ENCODE measurements around the gene FNDC3B. TPM values are rescaled to one million over a fixed set of nuclear protein-coding genes. Genes with fewer than 3 reads are reported as not detected.
"Not testable (repeated sequence)": the region's sequence is repeated elsewhere in the genome, so short reads cannot be mapped to it uniquely, and the experiment has no call there.

The FNDC3B gene
- total and polyA plus RNA-seq, 4 donors: 13.3 to 175 (median 100) TPM

GRCh38 chr3:172367205-172368105 is 328.1 kb downstream of the FNDC3B start:
- peaks cover 13 to 21% (median 17%) of the 10 kb centered on the region in 4 donors for H3K36me3 ChIP-seq (ENCODE audit: control insufficient read depth in 4 of 4, insufficient read depth in 4 of 4, low read length in 4 of 4)

GRCh38 chr3:172368556-172368955 is 329.2 kb downstream of the FNDC3B start:
- not testable (repeated sequence) for H3K4me3 ChIP-seq; ATAC-seq (ENCODE audit: insufficient read depth, low FRiP score); H3K27me3 ChIP-seq (ENCODE audit: control insufficient read depth in 3 of 3, insufficient read depth in 3 of 3, low read length in 2 of 3); H3K9ac ChIP-seq (ENCODE audit: insufficient read depth in 1 of 2, low read length in 2 of 2); H3K27ac ChIP-seq (ENCODE audit: low read depth in 1 of 2, low read length in 1 of 2); H3K9me3 ChIP-seq (ENCODE audit: control insufficient read depth in 4 of 4, insufficient read depth in 3 of 4, low read length in 3 of 4); DNase-seq
- WGBS, 2 donors: 97 to 98% methylated on average over 5 of the region's 5 CpGs
- Histone ChIP-seq H3K4me1 (ENCODE audit: control insufficient read depth in 5 of 5, insufficient read depth in 5 of 5, low read length in 5 of 5) (peaks cover 0 to 12% (median 3%) of the 10 kb centered on the region in 5 donors), H3K36me3 (ENCODE audit: control insufficient read depth in 4 of 4, insufficient read depth in 4 of 4, low read length in 4 of 4) (peaks cover 8 to 22% (median 15%) of the 10 kb centered on the region in 4 donors)

More at GRCh38 chr3:172367205-172368105, 328.1 kb downstream of the FNDC3B start:
- WGBS, 2 donors: 82 to 84% methylated on average over 9 of the region's 9 CpGs
- Histone ChIP-seq H3K4me3 (no peak overlapping the region), H3K9me3 (ENCODE audit: control insufficient read depth in 4 of 4, insufficient read depth in 3 of 4, low read length in 3 of 4) (no peaks in the 10 kb centered on the region), H3K27ac (ENCODE audit: low read depth in 1 of 2, low read length in 1 of 2) (no peak overlapping the region), H3K27me3 (ENCODE audit: control insufficient read depth in 3 of 3, insufficient read depth in 3 of 3, low read length in 2 of 3) (no peaks in the 10 kb centered on the region), H3K4me1 (ENCODE audit: control insufficient read depth in 5 of 5, insufficient read depth in 5 of 5, low read length in 5 of 5) (peaks cover 0 to 12% (median 3%) of the 10 kb centered on the region in 5 donors), H3K9ac (ENCODE audit: insufficient read depth in 1 of 2, low read length in 2 of 2) (no peak overlapping the region)
- no peak for ATAC-seq (ENCODE audit: insufficient read depth, low FRiP score)
- DNase-seq: no peak
- no peak for TF ChIP-seq CTCF (IDR thresholded peaks at IDR 0.05; ENCODE audit: control extremely low read depth, extremely low read depth)

- Histone ChIP-seq H3K27ac (ENCODE audit: low read depth in 1 of 2, low read length in 1 of 2) (peak overlapping the region in 1 of 2 donors; percentile 34), H3K4me1 (ENCODE audit: control insufficient read depth in 5 of 5, insufficient read depth in 5 of 5, low read length in 5 of 5) (peaks cover 0 to 12% (median 3%) of the 10 kb centered on the region in 5 donors), H3K9ac (ENCODE audit: insufficient read depth in 1 of 2, low read length in 2 of 2) (no peak overlapping the region), H3K4me3 (no peak overlapping the region), H3K27me3 (ENCODE audit: control insufficient read depth in 3 of 3, insufficient read depth in 3 of 3, low read length in 2 of 3) (no peaks in the 10 kb centered on the region), H3K36me3 (ENCODE audit: control insufficient read depth in 4 of 4, insufficient read depth in 4 of 4, low read length in 4 of 4) (peaks cover 8 to 21% (median 13%) of the 10 kb centered on the region in 4 donors), H3K9me3 (ENCODE audit: control insufficient read depth in 4 of 4, insufficient read depth in 3 of 4, low read length in 3 of 4) (no peaks in the 10 kb centered on the region)
- DNase-seq (no peak), ATAC-seq (ENCODE audit: insufficient read depth, low FRiP score) (no peak)
- no peak for TF ChIP-seq CTCF (IDR thresholded peaks at IDR 0.05; ENCODE audit: control extremely low read depth, extremely low read depth)
- WGBS, 2 donors: 89 to 90% methylated on average over 9 of the region's 9 CpGs
These were observed 330.3 kb downstream of the FNDC3B start for GRCh38 chr3:172369590-172370259.

- Histone ChIP-seq H3K36me3 (ENCODE audit: control insufficient read depth in 4 of 4, insufficient read depth in 4 of 4, low read length in 4 of 4) (peaks cover 8 to 20% (median 10%) of the 10 kb centered on the region in 4 donors), H3K4me1 (ENCODE audit: control insufficient read depth in 5 of 5, insufficient read depth in 5 of 5, low read length in 5 of 5) (peaks cover 0 to 12% (median 3%) of the 10 kb centered on the region in 5 donors), H3K9me3 (ENCODE audit: control insufficient read depth in 4 of 4, insufficient read depth in 3 of 4, low read length in 3 of 4) (no peaks in the 10 kb centered on the region), H3K27me3 (ENCODE audit: control insufficient read depth in 3 of 3, insufficient read depth in 3 of 3, low read length in 2 of 3) (no peaks in the 10 kb centered on the region), H3K9ac (ENCODE audit: insufficient read depth in 1 of 2, low read length in 2 of 2) (no peak overlapping the region), H3K27ac (ENCODE audit: low read depth in 1 of 2, low read length in 1 of 2) (no peak overlapping the region), H3K4me3 (no peak overlapping the region)
- no peak for ATAC-seq (ENCODE audit: insufficient read depth, low FRiP score)
- 88 to 95% methylated on average over 3 of the region's 3 CpGs for WGBS, 2 donors
- peak in 2 of 3 donors; percentile 31 to 39 for DNase-seq
- no peak for TF ChIP-seq CTCF (IDR thresholded peaks at IDR 0.05; ENCODE audit: control extremely low read depth, extremely low read depth)
These were observed 331.0 kb downstream of the FNDC3B start for GRCh38 chr3:172370419-172370818.

Measured in lung (tissue), 12 donors.